H1 (cell line): ENCODE data around the gene SHROOM4. TPM values are rescaled to one million over a fixed set of nuclear protein-coding genes. Genes with fewer than 3 reads are reported as not detected.

Source experiments
- CTCF ChIA-PET: fragments of 300-600 bp; sonication (Branson Sonifier 250); formaldehyde crosslinking; loops from one replicate; lab custom pipeline; 2021; ENCODE audit not compliant: partially characterized antibody; lab: Charles Lee
- POLR2A ChIA-PET: fragments of 300-600 bp; sonication (Branson Sonifier 250); formaldehyde crosslinking; loops from one replicate; lab custom pipeline; 2021; ENCODE audit warnings: inconsistent platforms; ENCODE audit not compliant: partially characterized antibody; lab: Charles Lee
- DNase-seq, 2 experiments: peaks; one replicate each; pipeline versions ENCODE4 v3.0.0 to v3.0.0-alpha.2; 2010 to 2022; ENCODE audit warnings: low spot score in 2 of 2, low read depth in 1 of 2, mixed read lengths in 1 of 2
- FAIRE-seq: peaks from 2 replicates; lab custom pipeline; 2011; peaks lifted over from hg19 to GRCh38; lab: Jason Lieb, UNC
- H2AFZ ChIP-seq: 2 replicates; pipeline ENCODE4 v1.8.1; 2012; ENCODE audit warnings: low read length, inconsistent platforms
- H2AK5ac ChIP-seq: 2 replicates; pipeline ENCODE4 v1.6.1; 2013; ENCODE audit warnings: low read depth, low read length
- H2BK120ac ChIP-seq: replicated peaks from 2 replicates; pipeline ENCODE3; 2013; ENCODE audit warnings: low read depth, low read length, inconsistent platforms
- H2BK12ac ChIP-seq: 2 replicates; pipeline ENCODE4 v1.6.1; 2013; ENCODE audit warnings: low read depth, low read length
- H2BK15ac ChIP-seq: 2 replicates; pipeline ENCODE4 v1.6.1; 2013; ENCODE audit warnings: low read length
- H2BK20ac ChIP-seq: 2 replicates; pipeline ENCODE4 v1.6.1; 2013; ENCODE audit warnings: low read length
- H2BK5ac ChIP-seq: 2 replicates; pipeline ENCODE4 v1.6.1; 2013; ENCODE audit warnings: low read depth, low read length
- H3K14ac ChIP-seq: 2 replicates; pipeline ENCODE4 v1.6.1; 2013; ENCODE audit warnings: inconsistent platforms; ENCODE audit not compliant: insufficient read length
- H3K18ac ChIP-seq: 2 replicates; pipeline ENCODE4 v1.6.1; 2013; ENCODE audit warnings: low read length; ENCODE audit errors: extremely low read depth
- H3K23ac ChIP-seq: 2 replicates; pipeline ENCODE4 v1.6.1; 2013; ENCODE audit warnings: inconsistent platforms; ENCODE audit not compliant: insufficient read length
- H3K23me2 ChIP-seq: 2 replicates; pipeline ENCODE4 v1.6.1; 2013; ENCODE audit warnings: low read depth, low read length
- H3K27ac ChIP-seq: 2 replicates; pipeline ENCODE4 v1.6.1; 2011; ENCODE audit warnings: low read depth, low read length, inconsistent platforms
- H3K27me3 ChIP-seq, 4 experiments: replicated peaks in 1 of 4; 1 replicate in 1 of 4; 2 replicates in 3 of 4; pipeline versions ENCODE4 v1.6.1 to v1.8.1; 2011 to 2013; ENCODE audit warnings: low read length in 3 of 4, mild to moderate bottlenecking in 3 of 4, inconsistent platforms in 2 of 4, mixed read lengths in 2 of 4, moderate library complexity in 1 of 4; ENCODE audit not compliant: control insufficient read depth in 3 of 4, insufficient read depth in 3 of 4; ENCODE audit errors: extremely low read depth in 1 of 4
- H3K36me3 ChIP-seq, 4 experiments: 2 replicates each; pipeline versions ENCODE4 v1.6.1 to v1.8.1; 2011 to 2013; ENCODE audit warnings: mild to moderate bottlenecking in 4 of 4, low read length in 3 of 4, moderate library complexity in 2 of 4, control low read depth in 1 of 4, inconsistent platforms in 1 of 4; ENCODE audit not compliant: insufficient read depth in 4 of 4, control insufficient read depth in 2 of 4
- H3K4ac ChIP-seq: replicated peaks from 2 replicates; pipeline ENCODE3; 2013; ENCODE audit warnings: low read length, low read depth, mixed read lengths, inconsistent platforms; ENCODE audit not compliant: insufficient read length
- H3K4me1 ChIP-seq, 4 experiments: replicated peaks in 1 of 4; 1 replicate in 1 of 4; 2 replicates in 3 of 4; pipeline versions ENCODE4 v1.6.1 to v1.8.1; 2011 to 2013; ENCODE audit warnings: low read length in 3 of 4, inconsistent platforms in 2 of 4, mixed read lengths in 1 of 4; ENCODE audit not compliant: insufficient read depth in 4 of 4, control insufficient read depth in 3 of 4
- H3K4me2 ChIP-seq, 2 experiments: 2 replicates each; pipeline versions ENCODE4 v1.6.1 to v1.8.1; 2011 to 2013; ENCODE audit warnings: low read depth in 2 of 2, low read length in 2 of 2, control low read depth in 1 of 2, inconsistent platforms in 1 of 2, mild to moderate bottlenecking in 1 of 2; ENCODE audit not compliant: insufficient read depth in 1 of 2
- H3K4me3 ChIP-seq, 4 experiments: fragments of 200-600, 300-600 bp in 1 of 4; sonication (generic), shearing (Covaris generic), sonication (Bioruptor Twin) in 1 of 4; 2 replicates each; pipeline versions ENCODE4 v1.5.1 to v1.8.1; 2011 to 2016; ENCODE audit warnings: low read length in 4 of 4, low read depth in 3 of 4, control low read depth in 2 of 4, inconsistent platforms in 2 of 4, mild to moderate bottlenecking in 2 of 4, mixed read lengths in 1 of 4, moderate library complexity in 1 of 4; ENCODE audit not compliant: insufficient read depth in 2 of 4; ENCODE audit errors: extremely low read depth in 1 of 4
- H3K56ac ChIP-seq: replicated peaks from 2 replicates; pipeline ENCODE3; 2013; ENCODE audit warnings: low read depth, mild to moderate bottlenecking, mixed read lengths, low read length, inconsistent platforms; ENCODE audit not compliant: insufficient read length
- H3K79me1 ChIP-seq: 2 replicates; pipeline ENCODE4 v1.6.1; 2013; ENCODE audit warnings: low read depth, low read length, control low read depth
- H3K79me2 ChIP-seq, 2 experiments: 2 replicates each; pipeline versions ENCODE4 v1.6.1 to v1.8.1; 2012 to 2013; ENCODE audit warnings: low read length in 2 of 2, mild to moderate bottlenecking in 2 of 2, inconsistent platforms in 1 of 2; ENCODE audit not compliant: insufficient read depth in 2 of 2, control insufficient read depth in 1 of 2
- H3K9ac ChIP-seq, 4 experiments: replicated peaks in 1 of 4; 1 replicate in 1 of 4; 2 replicates in 3 of 4; pipeline versions ENCODE4 v1.6.1 to v1.8.1; 2011 to 2013; ENCODE audit warnings: low read depth in 3 of 4, low read length in 3 of 4, control low read depth in 2 of 4, mild to moderate bottlenecking in 2 of 4, moderate library complexity in 2 of 4, inconsistent platforms in 1 of 4; ENCODE audit errors: extremely low read depth in 1 of 4
- H3K9me3 ChIP-seq, 2 experiments: 2 replicates each; pipeline versions ENCODE4 v1.6.1 to v1.8.1; 2012 to 2013; ENCODE audit warnings: mild to moderate bottlenecking in 2 of 2, moderate library complexity in 2 of 2, control low read depth in 1 of 2, inconsistent platforms in 1 of 2, low read depth in 1 of 2, low read length in 1 of 2, mixed read lengths in 1 of 2; ENCODE audit not compliant: insufficient read depth in 2 of 2
- H4K20me1 ChIP-seq, 2 experiments: replicated peaks in 1 of 2; 2 replicates each; pipeline versions ENCODE3 to v1.8.1; 2011 to 2013; ENCODE audit warnings: inconsistent platforms in 2 of 2, low read length in 2 of 2, mild to moderate bottlenecking in 1 of 2; ENCODE audit not compliant: insufficient read depth in 2 of 2, control insufficient read depth in 1 of 2
- H4K5ac ChIP-seq: 2 replicates; pipeline ENCODE4 v1.6.1; 2013; ENCODE audit warnings: low read length, low read depth, mixed read lengths, inconsistent platforms; ENCODE audit not compliant: insufficient read length
- H4K8ac ChIP-seq: 2 replicates; pipeline ENCODE4 v1.8.0; 2013; ENCODE audit warnings: mild to moderate bottlenecking, moderate library complexity, low read length, inconsistent platforms; ENCODE audit not compliant: insufficient read depth; ENCODE audit errors: extremely low read depth
- H4K91ac ChIP-seq: replicated peaks from 2 replicates; pipeline ENCODE3; 2013; ENCODE audit warnings: low read length, mixed read lengths, inconsistent platforms; ENCODE audit not compliant: insufficient read length
- CBX8 ChIP-seq: fragments of 300-800, 300-1000 bp; sonication (generic); IDR thresholded peaks from 2 replicates; pipeline ENCODE4 v1.7.1; 2016; ENCODE audit warnings: low read depth, low read length, borderline replicate concordance
- CHD1 ChIP-seq: IDR thresholded peaks from 2 replicates; pipeline ENCODE4 v1.6.1; 2012; ENCODE audit warnings: low read depth, low read length, improper control_type of control experiment
- KDM1A ChIP-seq: fragments of 200-600, 300-600 bp; sonication (generic); IDR thresholded peaks from 2 replicates; pipeline ENCODE4 v1.7.1; 2016; ENCODE audit warnings: mild to moderate bottlenecking, low read length, borderline replicate concordance
- NANOG ChIP-seq: IDR thresholded peaks from 2 replicates; pipeline ENCODE4 v1.6.1; 2011; ENCODE audit warnings: low read length, low read depth, mild to moderate bottlenecking, inconsistent platforms; ENCODE audit not compliant: insufficient read depth, poor library complexity, severe bottlenecking
- RBBP5 ChIP-seq: IDR thresholded peaks from 2 replicates; pipeline ENCODE4 v1.7.1; 2012; ENCODE audit warnings: low read depth, mild to moderate bottlenecking, inconsistent platforms, low read length, moderate library complexity, borderline replicate concordance
- RFX5 ChIP-seq: IDR thresholded peaks from 2 replicates; pipeline ENCODE4 v1.6.1; 2011; ENCODE audit warnings: low read depth, low read length, improper control_type of control experiment, borderline replicate concordance
- SP1 ChIP-seq: IDR thresholded peaks from 2 replicates; pipeline ENCODE4 v1.6.1; 2011; ENCODE audit warnings: low read depth, low read length
- polyA plus RNA-seq, 7 experiments: library from polyadenylated mRNA; depleted of rRNA in 3 of 7; stranded (reverse) in 5 of 7; unstranded in 2 of 7; fragments of >200 nt in 5 of 7; fragments of 200-250 nt in 2 of 7; gene quantifications; 1 replicate in 5 of 7; 2 replicates in 1 of 7; 4 replicates in 1 of 7; pipeline versions ENCODE4 v1.2.1 to v1.2.3, GENCODE V29; 2011 to 2013; ENCODE audit warnings: missing spikeins in 2 of 7, mixed read lengths in 2 of 7
- total RNA-seq: library from RNA; stranded (reverse); fragmentation: NEBNext Ultra II Directional; extraction: Animal tissue kit (Norgen Biotek cat#: 25700); gene quantifications from 2 replicates; pipeline ENCODE4 v1.2.1, GENCODE V29; 2021

The SHROOM4 gene
- total and polyA plus RNA-seq, 2 of the 8 experiments (the other 6 are each of a cell fraction or from before 2014, with no cell fraction given): 1.6 to 5.6 TPM

- Histone ChIP-seq H3K4me2 (no peak overlapping the region), H3K79me2 (no peaks in the 10 kb centered on the region), H4K91ac (no peak overlapping the region), H2AFZ (no peak overlapping the region), H2BK20ac (no peak overlapping the region), H2BK12ac (no peak overlapping the region), H3K79me1 (no peaks in the 10 kb centered on the region), H3K9ac (no peak overlapping the region), H3K4me1 (peaks cover 0 to 5% (median 0%) of the 10 kb centered on the region in 4 experiments; a peak in 3 of 7 replicates), H3K56ac (no peak overlapping the region), H2AK5ac (no peak overlapping the region), H3K36me3 (no peaks in the 10 kb centered on the region), H3K4ac (no peak overlapping the region), H3K18ac (no peak overlapping the region), H2BK15ac (no peak overlapping the region), H3K4me3 (no peak overlapping the region), H2BK5ac (no peak overlapping the region), H3K9me3 (no peaks in the 10 kb centered on the region), H4K20me1 (no peaks in the 10 kb centered on the region), H3K14ac (no peak overlapping the region), H3K27ac (no peak overlapping the region), H2BK120ac (no peak overlapping the region), H3K27me3 (no peaks in the 10 kb centered on the region), H3K23me2 (no peaks in the 10 kb centered on the region), H4K8ac (no peak overlapping the region), H4K5ac (no peak overlapping the region), H3K23ac (no peak overlapping the region)
- ChIA-PET CTCF (no interaction called here), POLR2A (no interaction called here)
- TF ChIP-seq KDM1A: no peak
- no peak for TF ChIP-seq CBX8
- no peak for TF ChIP-seq NANOG
- TF ChIP-seq RFX5: no peak
- no peak for TF ChIP-seq CHD1
- no peak for TF ChIP-seq RBBP5
- TF ChIP-seq SP1: no peak
- FAIRE-seq (no peak), DNase-seq (no peak)
These were observed 165.8 kb downstream of the SHROOM4 start for GRCh38 chrX:50648156-50648555.
